Large intestine (tissue), 3 donors: ENCODE measurements around the gene PIGC. TPM values are rescaled to one million over a fixed set of nuclear protein-coding genes. Genes with fewer than 3 reads are reported as not detected.

ENCODE experiments used
- DNase-seq, 2 donors: peaks; one replicate each; pipeline versions ENCODE4 v3.0.0 to v3.0.0-alpha.2; 2013
- H3K27ac ChIP-seq: one replicate; pipeline ENCODE4 v1.5.1; 2013; ENCODE audit warnings: low read length
- H3K27me3 ChIP-seq: 2 replicates; pipeline ENCODE4 v1.6.1; 2013; ENCODE audit warnings: low read length; ENCODE audit not compliant: control insufficient read depth, insufficient read depth
- H3K36me3 ChIP-seq: 2 replicates; pipeline ENCODE4 v1.6.1; 2013; ENCODE audit warnings: low read length; ENCODE audit not compliant: control insufficient read depth, insufficient read depth
- H3K4me1 ChIP-seq: one replicate; pipeline ENCODE4 v1.6.1; 2013; ENCODE audit warnings: low read length; ENCODE audit not compliant: control insufficient read depth, insufficient read depth
- H3K4me3 ChIP-seq: one replicate; pipeline ENCODE4 v1.5.1; 2013; ENCODE audit warnings: low read length
- H3K9me3 ChIP-seq: one replicate; pipeline ENCODE4 v1.6.1; 2013; ENCODE audit warnings: mild to moderate bottlenecking, low read depth, low read length, moderate library complexity; ENCODE audit not compliant: control insufficient read depth
- WGBS: methylation state at CpG from one replicate; pipeline ENCODE4 v1.1.5; 2013; ENCODE audit warnings: low lambda C conversion rate; ENCODE audit not compliant: insufficient coverage; 5-methylcytosine and 5-hydroxymethylcytosine counted together
- polyA plus RNA-seq: library from polyadenylated mRNA; unstranded; fragments of 120-200 nt; gene quantifications from one replicate; pipeline ENCODE4 v1.2.1, GENCODE V29; 2013

Gene PIGC
- polyA plus RNA-seq, 1 donor, result 30.6 TPM

GRCh38 chr1:172453153-172453545, 9.3 kb upstream of the PIGC start:
- 72% methylated on average over 2 of the region's 6 CpGs for WGBS
- Histone ChIP-seq H3K4me1 (peaks cover 64% of the 10 kb centered on the region), H3K27me3 (no peaks in the 10 kb centered on the region), H3K36me3 (no peaks in the 10 kb centered on the region), H3K9me3 (no peaks in the 10 kb centered on the region), H3K27ac (peak overlapping the region; percentile 40), H3K4me3 (no peak overlapping the region)
- DNase-seq, result no peak

- peak overlapping the region; percentile 40 for H3K27ac ChIP-seq
- no peaks in the 10 kb centered on the region for H3K27me3 ChIP-seq
- H3K9me3 ChIP-seq, result no peaks in the 10 kb centered on the region
- peaks cover 69% of the 10 kb centered on the region for H3K4me1 ChIP-seq
- H3K36me3 ChIP-seq, result no peaks in the 10 kb centered on the region
- DNase-seq, result peak in 1 of 2 donors; percentile 69
- no CpG with 5 or more reads among the region's 7 CpGs for WGBS
- H3K4me3 ChIP-seq, result no peak overlapping the region
Observed at GRCh38 chr1:172452536-172453152, 8.8 kb upstream of the PIGC start.

GRCh38 chr1:172451002-172451443, 7.2 kb upstream of the PIGC start:
- Histone ChIP-seq H3K36me3 (no peaks in the 10 kb centered on the region), H3K4me3 (no peak overlapping the region), H3K27me3 (no peaks in the 10 kb centered on the region), H3K27ac (peak overlapping the region; percentile 95), H3K4me1 (peaks cover 65% of the 10 kb centered on the region), H3K9me3 (no peaks in the 10 kb centered on the region)
- WGBS, result no CpG with 5 or more reads among the region's 2 CpGs
- peak; percentile 52 to 84 for DNase-seq

- no CpG with 5 or more reads among the region's 7 CpGs for WGBS
- Histone ChIP-seq H3K4me3 (no peak overlapping the region), H3K36me3 (no peaks in the 10 kb centered on the region), H3K27me3 (no peaks in the 10 kb centered on the region), H3K27ac (peak overlapping the region; percentile 95), H3K9me3 (no peaks in the 10 kb centered on the region), H3K4me1 (peaks cover 60% of the 10 kb centered on the region)
- peak; percentile 78 to 92 for DNase-seq
Observed at GRCh38 chr1:172450524-172450885, 6.6 kb upstream of the PIGC start.

GRCh38 chr1:172449585-172450523, 6.0 kb upstream of the PIGC start:
- Histone ChIP-seq H3K4me1 (peaks cover 60% of the 10 kb centered on the region), H3K4me3 (no peak overlapping the region), H3K27ac (peak overlapping the region; percentile 95), H3K27me3 (no peaks in the 10 kb centered on the region), H3K36me3 (no peaks in the 10 kb centered on the region), H3K9me3 (no peaks in the 10 kb centered on the region)
- DNase-seq, result peak; percentile 44 to 76
- no CpG with 5 or more reads among the region's 18 CpGs for WGBS

- no CpG with 5 or more reads among the region's 6 CpGs for WGBS
- DNase-seq, result peak; percentile 84 to 93
- H3K27ac ChIP-seq, result peak overlapping the region; percentile 95
Observed at GRCh38 chr1:172448995-172449584, 5.2 kb upstream of the PIGC start.

GRCh38 chr1:172447641-172448040, 3.8 kb upstream of the PIGC start:
- H3K4me3 ChIP-seq, result no peak overlapping the region
- DNase-seq, result peak; percentile 52 to 58
- no peaks in the 10 kb centered on the region for H3K27me3 ChIP-seq
- peaks cover 40% of the 10 kb centered on the region for H3K4me1 ChIP-seq
- H3K36me3 ChIP-seq, result no peaks in the 10 kb centered on the region
- peak overlapping the region; percentile 95 for H3K27ac ChIP-seq
- H3K9me3 ChIP-seq, result no peaks in the 10 kb centered on the region
- 63% methylated on average over 1 of the region's 2 CpGs for WGBS

More at GRCh38 chr1:172448995-172449584, 5.2 kb upstream of the PIGC start:
- Histone ChIP-seq H3K27me3 (no peaks in the 10 kb centered on the region), H3K36me3 (no peaks in the 10 kb centered on the region), H3K9me3 (no peaks in the 10 kb centered on the region), H3K4me1 (peaks cover 52% of the 10 kb centered on the region), H3K4me3 (no peak overlapping the region)

GRCh38 chr1:172446547-172446946, 2.7 kb upstream of the PIGC start:
- Histone ChIP-seq H3K4me3 (no peak overlapping the region), H3K4me1 (peaks cover 32% of the 10 kb centered on the region), H3K9me3 (no peaks in the 10 kb centered on the region), H3K36me3 (peaks cover 8% of the 10 kb centered on the region), H3K27me3 (no peaks in the 10 kb centered on the region), H3K27ac (no peak overlapping the region)
- WGBS, result no CpG with 5 or more reads among the region's 3 CpGs
- no peak for DNase-seq

- Histone ChIP-seq H3K4me3 (peak overlapping the region; percentile 93), H3K9me3 (no peaks in the 10 kb centered on the region), H3K27me3 (no peaks in the 10 kb centered on the region), H3K4me1 (peaks cover 3% of the 10 kb centered on the region), H3K27ac (no peak overlapping the region), H3K36me3 (peaks cover 8% of the 10 kb centered on the region)
- no peak for DNase-seq
- WGBS, result 100% methylated on average over 2 of the region's 3 CpGs
Observed at GRCh38 chr1:172442843-172443565, 865 bp downstream of the PIGC start.

GRCh38 chr1:172442404-172442803, 1.5 kb downstream of the PIGC start:
- no peak overlapping the region for H3K4me3 ChIP-seq
- no peaks in the 10 kb centered on the region for H3K4me1 ChIP-seq
- WGBS, result no CpG with 5 or more reads among the region's 6 CpGs
- peaks cover 8% of the 10 kb centered on the region for H3K36me3 ChIP-seq
- no peak for DNase-seq
- no peaks in the 10 kb centered on the region for H3K9me3 ChIP-seq
- H3K27me3 ChIP-seq, result no peaks in the 10 kb centered on the region
- H3K27ac ChIP-seq, result no peak overlapping the region
